ENCODE measurements around the gene DNAJC30. TPM values are rescaled to one million over a fixed set of nuclear protein-coding genes. Genes with fewer than 3 reads are reported as not detected.
"Not testable (repeated sequence)": the region's sequence is repeated elsewhere in the genome, so short reads cannot be mapped to it uniquely, and the experiment has no call there.

DNAJC30 gene
- total RNA-seq, 2 experiments from 2014 or later: 9.5 to 10.7 TPM

DNA sequence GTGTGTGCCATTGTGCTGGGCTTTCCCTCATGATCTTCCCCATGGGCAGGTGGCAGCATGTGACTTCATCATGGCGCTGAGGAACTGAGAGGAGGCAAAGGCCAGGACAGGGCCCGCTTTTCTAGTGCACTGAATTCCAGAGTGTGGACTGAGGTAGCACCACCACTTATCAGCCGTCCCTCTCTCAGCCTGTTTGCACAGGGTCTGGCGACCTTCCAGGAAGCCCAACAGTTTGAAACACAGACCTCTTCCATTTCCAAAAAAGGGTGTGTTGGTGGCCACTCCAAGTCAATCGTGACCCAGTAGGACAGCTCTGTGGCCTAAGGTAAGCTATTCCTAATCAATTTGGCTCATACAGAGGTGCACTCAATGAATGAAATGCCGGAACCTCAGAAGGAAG is 4.4 kb downstream of the DNAJC30 start:
- Mint-ChIP-seq H3K4me1 (peaks cover 32% of the 10 kb centered on the region), H3K4me3 (no peak overlapping the region), H3K27me3 (no peaks in the 10 kb centered on the region), H3K9me3 (no peaks in the 10 kb centered on the region), H3K36me3 (peaks cover 32% of the 10 kb centered on the region), H3K27ac (no peak overlapping the region)
- no peak for DNase-seq

DNA sequence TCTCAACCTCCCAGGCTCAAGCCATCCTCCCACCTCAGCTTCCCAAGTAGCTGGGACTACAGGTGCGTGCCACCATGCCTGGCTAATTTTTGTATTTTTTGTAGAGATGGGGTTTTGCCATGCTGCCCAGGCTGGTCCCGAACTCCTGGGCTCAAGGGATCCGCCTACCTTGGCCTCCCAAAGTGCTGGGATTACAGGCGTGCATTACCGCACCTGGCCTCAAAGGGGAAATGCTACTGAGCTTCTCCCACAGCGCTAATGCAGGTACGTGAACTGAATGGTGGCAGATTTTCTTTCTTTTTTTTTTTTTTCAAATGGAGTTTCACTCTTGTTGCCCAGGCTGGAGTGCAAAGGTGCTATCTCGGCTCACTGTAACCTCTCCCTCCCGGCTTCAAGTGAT is 7.2 kb downstream of the DNAJC30 start:
- DNase-seq, H3K27ac Mint-ChIP-seq, H3K9me3 Mint-ChIP-seq, H3K27me3 Mint-ChIP-seq, H3K4me3 Mint-ChIP-seq: not testable (repeated sequence)
- peaks cover 20% of the 10 kb centered on the region for H3K4me1 Mint-ChIP-seq
- peaks cover 22% of the 10 kb centered on the region for H3K36me3 Mint-ChIP-seq

DNA sequence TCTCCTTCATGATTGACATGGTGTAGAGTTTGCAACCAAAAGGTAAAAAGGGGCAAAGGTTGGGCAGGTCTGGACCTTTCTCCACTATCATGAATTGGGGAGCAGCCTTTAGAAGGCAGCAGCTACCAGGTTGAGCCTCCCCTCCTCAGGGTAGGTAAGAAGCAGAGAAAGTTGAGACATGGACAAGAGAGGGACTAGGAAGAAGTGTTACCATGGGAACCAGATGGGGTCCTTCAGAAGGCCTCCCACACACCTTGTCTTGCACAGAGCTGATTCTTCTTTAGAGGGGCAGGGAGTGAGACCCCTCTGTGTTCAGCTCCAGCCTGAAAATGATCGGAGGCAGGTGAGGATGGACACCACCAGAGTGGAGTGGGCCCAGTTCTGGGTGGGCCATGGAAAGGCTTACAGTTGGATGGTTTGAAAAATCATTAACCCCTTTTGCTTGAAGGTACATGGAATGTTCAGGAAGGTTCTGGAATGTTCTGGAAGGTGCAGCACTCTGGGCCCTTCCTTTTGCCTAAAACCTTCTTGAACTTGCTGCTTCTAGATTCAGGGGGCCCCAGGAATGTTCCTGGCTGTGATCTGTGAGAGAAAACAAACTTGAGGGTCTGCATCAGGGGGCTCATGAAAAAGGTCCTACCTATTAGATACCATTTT is 8.7 kb downstream of the DNAJC30 start:
- DNase-seq: no peak
- Mint-ChIP-seq H3K9me3 (no peaks in the 10 kb centered on the region), H3K36me3 (peaks cover 18% of the 10 kb centered on the region), H3K4me1 (peaks cover 6% of the 10 kb centered on the region), H3K27me3 (peaks cover 6% of the 10 kb centered on the region), H3K4me3 (no peak overlapping the region), H3K27ac (no peak overlapping the region)

DNA sequence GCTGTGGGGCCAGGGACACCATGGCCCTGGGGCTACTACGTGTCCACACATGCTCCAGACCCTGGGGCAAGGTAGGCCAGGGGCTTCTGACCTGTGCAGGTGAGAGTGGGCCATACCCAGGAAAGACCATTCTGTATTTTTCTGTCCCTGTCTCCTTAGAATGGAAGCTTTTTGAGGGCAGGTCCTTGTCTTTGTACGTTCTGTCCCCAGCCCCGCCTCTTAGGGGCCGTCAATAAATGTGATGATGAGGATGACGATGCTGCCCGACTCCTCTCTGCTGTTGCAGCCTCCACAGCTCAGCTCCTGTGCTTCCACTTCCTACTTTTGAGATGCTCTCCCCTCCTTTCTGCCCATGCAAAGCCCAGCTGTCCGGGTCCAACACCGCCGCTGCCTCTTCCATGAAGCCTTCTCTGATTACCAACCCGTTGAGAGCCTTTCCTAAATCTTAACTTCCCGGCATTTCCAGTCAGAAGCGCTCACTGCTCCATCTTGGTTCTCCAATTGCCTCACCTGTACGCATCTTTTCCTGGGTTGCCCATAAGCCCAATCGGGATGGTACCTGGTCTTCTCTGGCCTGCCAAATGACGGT is 11.3 kb downstream of the DNAJC30 start:
- H3K4me3 Mint-ChIP-seq: no peak overlapping the region
- DNase-seq: no peak
- no peaks in the 10 kb centered on the region for H3K36me3 Mint-ChIP-seq
- peaks cover 18% of the 10 kb centered on the region for H3K27me3 Mint-ChIP-seq
- peaks cover 6% of the 10 kb centered on the region for H3K4me1 Mint-ChIP-seq
- H3K27ac Mint-ChIP-seq: no peak overlapping the region
- no peaks in the 10 kb centered on the region for H3K9me3 Mint-ChIP-seq

DNA sequence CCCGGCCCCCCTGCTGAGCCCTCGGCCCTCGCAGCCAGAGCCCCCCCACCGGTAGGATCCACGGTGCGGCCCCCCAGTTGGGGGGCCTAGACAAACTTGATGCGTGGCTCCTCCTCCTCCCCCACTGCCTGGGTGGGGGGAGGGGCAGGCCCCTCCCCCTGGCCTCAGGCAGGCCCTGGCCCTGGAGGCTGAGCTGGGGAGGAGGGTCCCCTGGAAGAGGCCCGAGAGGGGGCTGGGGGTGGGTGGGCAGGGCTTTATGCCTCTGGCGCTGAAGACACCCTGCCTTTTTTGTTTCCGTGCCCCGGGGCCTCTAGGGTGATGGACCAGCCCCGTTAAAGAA is 12.0 kb downstream of the DNAJC30 start:
- no peak for DNase-seq
- no peaks in the 10 kb centered on the region for H3K9me3 Mint-ChIP-seq
- no peaks in the 10 kb centered on the region for H3K36me3 Mint-ChIP-seq
- H3K4me1 Mint-ChIP-seq: peaks cover 6% of the 10 kb centered on the region
- no peak overlapping the region for H3K27ac Mint-ChIP-seq
- peaks cover 20% of the 10 kb centered on the region for H3K27me3 Mint-ChIP-seq
- no peak overlapping the region for H3K4me3 Mint-ChIP-seq

DNA sequence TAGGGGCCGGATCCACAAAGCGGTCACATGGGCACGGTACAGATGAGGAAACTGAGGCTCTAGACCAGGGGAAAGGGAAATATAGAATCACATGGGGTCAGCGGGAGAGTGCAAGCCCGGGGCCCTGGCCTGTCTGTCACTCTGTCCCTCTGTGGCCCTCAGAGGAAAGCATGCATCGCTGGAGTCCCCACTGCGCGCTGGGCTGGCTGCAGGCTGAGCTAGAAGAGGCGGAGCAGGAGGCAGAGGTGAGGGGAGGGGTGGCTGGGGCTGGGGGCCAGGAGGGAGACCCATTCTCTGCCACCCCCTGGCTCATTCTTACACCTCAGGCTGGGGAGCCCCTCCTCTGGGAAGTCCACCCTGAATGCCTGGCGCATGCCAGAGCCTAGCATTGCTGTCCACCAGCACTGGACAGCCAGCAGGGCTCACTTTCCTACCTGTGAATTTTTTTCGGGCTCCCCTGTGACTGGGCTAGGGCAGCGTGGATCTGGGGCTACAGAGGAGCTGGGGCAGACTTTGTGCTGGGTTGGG is 13.3 kb downstream of the DNAJC30 start:
- H3K27me3 Mint-ChIP-seq: peaks cover 32% of the 10 kb centered on the region
- H3K4me3 Mint-ChIP-seq: no peak overlapping the region
- H3K4me1 Mint-ChIP-seq: peaks cover 6% of the 10 kb centered on the region
- H3K27ac Mint-ChIP-seq: no peak overlapping the region
- H3K9me3 Mint-ChIP-seq: no peaks in the 10 kb centered on the region
- no peak for DNase-seq
- H3K36me3 Mint-ChIP-seq: no peaks in the 10 kb centered on the region

DNA sequence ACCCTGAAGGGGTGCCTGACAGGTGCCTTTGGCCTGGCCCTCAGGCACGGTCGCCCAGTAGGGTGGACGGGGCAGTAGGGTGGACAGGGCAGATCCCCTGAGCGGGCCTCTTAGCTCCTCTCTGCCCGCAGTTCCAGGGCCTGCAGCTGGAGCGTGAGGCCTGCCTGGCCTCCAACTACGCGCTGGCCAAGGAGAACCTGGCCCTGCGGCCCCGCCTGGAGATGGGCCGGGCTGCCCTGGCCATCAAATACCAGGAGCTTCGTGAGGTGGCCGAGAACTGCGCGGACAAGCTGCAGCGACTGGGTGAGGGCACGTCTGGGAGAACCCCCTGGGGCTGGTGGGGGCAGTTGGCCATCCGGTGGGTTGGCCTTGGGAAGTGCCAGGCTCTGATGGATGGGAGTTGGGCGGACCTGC is 14.0 kb downstream of the DNAJC30 start:
- H3K27ac Mint-ChIP-seq: no peak overlapping the region
- peaks cover 6% of the 10 kb centered on the region for H3K4me1 Mint-ChIP-seq
- no peaks in the 10 kb centered on the region for H3K9me3 Mint-ChIP-seq
- no peak overlapping the region for H3K4me3 Mint-ChIP-seq
- no peaks in the 10 kb centered on the region for H3K36me3 Mint-ChIP-seq
- DNase-seq: no peak
- H3K27me3 Mint-ChIP-seq: peaks cover 38% of the 10 kb centered on the region

DNA sequence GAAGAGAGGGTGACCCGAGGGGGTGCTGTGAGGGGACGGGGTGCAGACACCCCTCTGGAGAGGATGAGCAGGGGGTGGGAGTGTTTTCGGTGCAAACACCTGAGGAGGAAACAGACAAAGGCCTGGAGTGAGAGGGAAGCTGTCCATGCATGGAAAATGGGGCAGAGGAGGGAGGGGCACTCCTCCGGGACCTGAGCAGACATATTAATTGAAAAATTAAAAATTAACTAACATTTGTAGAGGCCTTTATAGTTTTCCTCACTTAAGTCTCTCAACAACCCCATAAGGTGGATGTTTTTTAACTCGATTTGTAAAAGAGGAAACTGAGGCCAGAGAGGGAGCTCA is 14.4 kb downstream of the DNAJC30 start:
- Mint-ChIP-seq H3K9me3 (no peaks in the 10 kb centered on the region), H3K4me1 (peaks cover 6% of the 10 kb centered on the region), H3K4me3 (peak overlapping the region; percentile 65), H3K27ac (no peak overlapping the region), H3K27me3 (peaks cover 42% of the 10 kb centered on the region), H3K36me3 (no peaks in the 10 kb centered on the region)
- DNase-seq: no peak

DNA sequence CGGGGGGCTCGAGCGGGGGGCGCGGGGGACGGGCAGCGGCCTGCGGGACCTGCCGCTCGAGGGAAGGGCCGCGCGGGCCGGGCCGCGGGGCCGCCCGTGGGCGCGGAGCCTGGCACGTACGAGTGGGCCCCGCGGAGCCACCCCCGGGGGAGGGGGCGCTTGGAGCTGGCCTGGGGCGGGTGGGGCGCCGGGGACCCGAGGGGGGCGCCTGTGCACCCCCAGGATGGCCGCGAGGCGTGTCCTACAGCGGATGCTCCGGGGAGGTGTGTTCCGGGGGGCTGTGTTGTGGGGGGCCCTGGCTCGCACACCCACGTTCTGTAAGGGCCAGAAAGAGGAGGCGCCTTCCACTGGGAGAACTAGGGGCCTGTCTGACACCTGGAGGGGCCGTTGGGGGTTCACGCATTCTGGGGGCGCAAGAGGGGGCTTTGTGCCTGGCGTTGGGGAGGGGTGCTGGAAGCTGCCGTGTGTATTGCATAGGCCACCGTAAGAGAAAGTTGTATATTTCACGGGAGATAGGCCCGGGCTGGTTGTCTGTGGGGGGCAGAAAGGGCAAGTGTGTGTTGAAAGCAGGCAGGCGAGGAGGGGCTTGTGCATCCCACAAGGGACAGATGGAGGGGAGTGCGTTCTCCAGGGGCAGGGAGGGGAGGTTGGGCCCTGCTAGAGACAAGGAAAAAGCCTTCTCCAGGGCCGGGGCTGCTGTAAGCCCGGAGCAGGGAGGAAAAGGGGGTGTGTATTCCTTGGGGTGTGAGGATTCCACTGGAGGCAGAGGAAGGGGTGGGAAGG is 15.0 kb downstream of the DNAJC30 start:
- no peak overlapping the region for H3K27ac Mint-ChIP-seq
- peaks cover under 1% of the 10 kb centered on the region for H3K36me3 Mint-ChIP-seq
- H3K4me1 Mint-ChIP-seq: peaks cover 6% of the 10 kb centered on the region
- H3K9me3 Mint-ChIP-seq: peaks cover under 1% of the 10 kb centered on the region
- H3K27me3 Mint-ChIP-seq: peaks cover 48% of the 10 kb centered on the region
- peak overlapping the region; percentile 65 for H3K4me3 Mint-ChIP-seq
- no peak for DNase-seq

DNA sequence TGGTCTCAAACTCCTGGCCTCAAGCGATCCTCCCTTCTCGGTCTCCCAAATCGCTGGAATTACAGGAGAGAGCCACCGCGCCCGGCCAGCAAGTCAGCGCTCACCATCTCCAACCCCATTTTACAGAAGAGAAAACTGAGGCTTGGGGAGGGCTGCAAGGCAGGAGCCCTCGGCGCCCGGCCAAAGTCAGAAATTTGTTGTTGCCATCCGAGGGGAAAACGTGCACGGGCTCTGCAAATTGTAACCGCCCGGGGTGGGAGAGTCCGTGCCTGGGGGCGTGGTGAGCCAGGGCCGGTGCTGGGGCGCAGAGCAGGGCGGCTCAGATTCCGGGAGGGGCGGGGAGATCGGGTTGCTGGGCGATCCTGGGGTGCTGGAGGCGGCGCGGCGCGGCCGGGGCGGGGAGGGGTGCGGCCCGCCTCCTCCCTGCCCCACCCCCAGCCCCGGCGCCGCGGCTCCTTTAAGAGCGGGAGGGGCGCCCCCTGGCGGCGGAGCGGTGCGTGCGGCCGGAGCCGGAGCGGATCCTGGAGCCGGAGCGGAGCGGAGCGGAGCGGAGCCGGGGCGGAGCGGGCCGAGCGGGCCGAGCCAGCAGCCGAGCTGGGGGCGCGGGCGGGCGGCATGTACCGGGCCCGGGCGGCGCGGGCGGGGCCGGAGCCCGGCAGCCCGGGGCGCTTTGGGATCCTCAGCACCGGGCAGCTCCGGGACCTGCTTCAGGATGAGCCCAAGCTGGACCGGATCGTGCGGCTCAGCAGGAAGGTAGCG is 15.7 kb downstream of the DNAJC30 start, which contains the start of gene VPS37D:
TSS of gene VPS37D (plus strand) at position 488 of the 759 bp plus-strand sequence. CDS start at position 616, 128 bp downstream.
- H3K36me3 Mint-ChIP-seq: peaks cover 2% of the 10 kb centered on the region
- no peak within 1 kb of the TSS for H3K27ac Mint-ChIP-seq
- H3K9me3 Mint-ChIP-seq: peaks cover 4% of the 10 kb centered on the region
- peaks cover 56% of the 10 kb centered on the region for H3K27me3 Mint-ChIP-seq
- peaks cover 6% of the 10 kb centered on the region for H3K4me1 Mint-ChIP-seq
- H3K4me3 Mint-ChIP-seq: peak within 1 kb of the TSS; percentile 65
- DNase-seq: peak; percentile 94

DNA sequence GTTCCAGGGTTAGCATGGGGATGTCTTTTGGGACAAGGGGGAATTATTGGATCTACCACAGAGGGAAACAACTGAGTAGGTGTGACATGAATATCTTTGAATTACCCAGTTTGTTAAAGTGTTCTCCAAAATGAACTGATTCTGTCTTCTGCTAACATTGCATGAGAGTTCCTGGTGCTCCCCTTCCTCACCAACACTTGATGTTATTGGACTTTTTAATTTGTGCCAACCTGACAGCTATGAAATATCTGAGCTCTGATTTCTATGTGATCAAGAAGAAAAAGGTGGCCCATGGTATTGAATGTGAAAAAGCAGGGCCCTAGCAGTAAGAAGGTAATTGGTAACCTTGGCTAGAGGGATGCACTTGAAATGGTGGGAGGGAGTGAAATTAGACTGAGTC is 20.2 kb downstream of the DNAJC30 start:
- Mint-ChIP-seq H3K27ac (no peak overlapping the region), H3K4me1 (no peaks in the 10 kb centered on the region), H3K27me3 (peaks cover 62% of the 10 kb centered on the region), H3K36me3 (peaks cover 2% of the 10 kb centered on the region), H3K9me3 (peaks cover 4% of the 10 kb centered on the region), H3K4me3 (no peak overlapping the region)
- no peak for DNase-seq

DNA sequence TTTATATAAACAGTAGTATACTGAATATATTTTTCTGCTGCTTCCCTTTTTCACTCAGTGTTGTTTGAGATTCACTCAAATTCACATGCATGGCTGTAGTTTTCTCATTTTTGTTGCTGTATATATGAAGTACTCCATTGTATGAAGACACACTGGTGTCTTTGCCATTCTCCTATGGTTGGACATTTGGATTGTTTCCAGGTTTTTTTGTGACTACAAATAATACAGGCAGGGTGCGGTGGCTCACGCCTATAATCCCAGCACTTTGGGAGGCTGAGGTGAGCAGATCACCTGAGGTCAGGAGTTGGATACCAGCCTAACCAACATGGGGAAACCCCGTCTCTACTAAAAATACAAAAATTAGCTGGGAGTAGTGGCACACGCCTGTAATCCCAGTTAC is 22.7 kb downstream of the DNAJC30 start:
- H3K27ac Mint-ChIP-seq, H3K9me3 Mint-ChIP-seq, DNase-seq, H3K4me1 Mint-ChIP-seq, H3K4me3 Mint-ChIP-seq, H3K36me3 Mint-ChIP-seq: not testable (repeated sequence)
- H3K27me3 Mint-ChIP-seq: peaks cover 47% of the 10 kb centered on the region

DNA sequence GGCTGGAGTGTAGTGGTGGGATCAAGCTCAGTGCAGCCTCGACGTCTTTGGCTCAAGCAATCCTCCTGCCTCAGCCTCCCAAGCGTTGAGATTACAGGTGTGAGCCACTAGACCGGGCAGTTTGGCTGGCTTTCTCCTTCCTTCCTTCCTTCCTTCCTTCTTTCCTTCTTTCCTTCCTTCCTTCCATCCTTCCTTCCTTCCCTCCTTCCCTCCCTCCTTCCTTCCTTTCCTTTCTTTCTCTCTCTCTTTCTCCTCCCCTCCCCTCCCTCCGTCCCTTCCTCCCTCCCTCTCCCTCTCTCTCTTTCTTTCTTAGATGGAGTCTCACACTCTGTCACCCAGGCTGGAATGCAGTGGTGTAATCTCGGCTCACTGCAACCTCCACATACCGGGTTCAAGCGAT is 23.3 kb downstream of the DNAJC30 start:
- peaks cover 47% of the 10 kb centered on the region for H3K27me3 Mint-ChIP-seq
- H3K4me3 Mint-ChIP-seq: no peak overlapping the region
- H3K9me3 Mint-ChIP-seq: peaks cover 4% of the 10 kb centered on the region
- H3K4me1 Mint-ChIP-seq: no peaks in the 10 kb centered on the region
- no peak for DNase-seq
- H3K36me3 Mint-ChIP-seq: peaks cover 2% of the 10 kb centered on the region
- no peak overlapping the region for H3K27ac Mint-ChIP-seq

DNA sequence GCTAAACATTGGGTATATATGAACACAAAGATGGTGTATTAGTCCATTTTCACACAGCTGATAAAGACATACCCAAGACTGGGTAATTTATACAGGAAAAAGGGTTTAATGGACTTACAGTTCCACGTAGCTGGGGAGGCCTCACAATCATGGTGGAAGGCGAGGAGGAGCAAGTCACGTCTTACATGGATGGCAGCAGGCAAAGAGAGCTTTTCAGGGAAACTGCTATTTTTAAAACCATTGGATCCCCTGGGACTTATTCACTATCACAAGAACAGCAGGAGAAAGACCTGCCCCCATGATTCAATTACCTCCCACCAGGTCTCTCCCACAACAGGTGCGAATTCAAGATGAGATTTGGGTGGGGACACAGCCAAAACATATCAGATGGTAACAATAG is 27.9 kb downstream of the DNAJC30 start:
- not testable (repeated sequence) for DNase-seq, H3K4me1 Mint-ChIP-seq, H3K9me3 Mint-ChIP-seq, H3K36me3 Mint-ChIP-seq, H3K27ac Mint-ChIP-seq, H3K4me3 Mint-ChIP-seq
- peaks cover 46% of the 10 kb centered on the region for H3K27me3 Mint-ChIP-seq

DNA sequence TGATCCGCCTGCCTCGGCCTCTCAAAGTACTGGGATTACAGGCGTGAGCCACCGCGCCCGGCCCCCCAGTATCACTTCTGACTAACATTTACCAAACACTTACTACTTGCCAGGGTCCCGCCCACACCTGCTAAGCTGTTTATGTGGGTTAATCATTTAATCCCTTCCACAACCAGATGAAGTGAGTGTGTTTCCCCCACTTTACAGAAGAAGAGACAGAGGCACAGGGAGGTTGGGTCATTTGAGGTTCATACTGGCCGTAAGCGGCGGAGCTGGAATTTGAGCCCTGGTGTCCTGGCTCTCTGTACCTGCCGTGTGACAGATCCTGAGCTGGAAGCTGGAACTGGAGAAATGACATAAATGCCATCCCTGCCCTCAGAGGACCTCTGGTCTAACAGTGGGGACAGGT is 30.7 kb downstream of the DNAJC30 start:
- H3K4me1 Mint-ChIP-seq: peaks cover 7% of the 10 kb centered on the region
- peaks cover 59% of the 10 kb centered on the region for H3K27me3 Mint-ChIP-seq
- no peak overlapping the region for H3K4me3 Mint-ChIP-seq
- H3K36me3 Mint-ChIP-seq: no peaks in the 10 kb centered on the region
- no peak overlapping the region for H3K27ac Mint-ChIP-seq
- no peaks in the 10 kb centered on the region for H3K9me3 Mint-ChIP-seq
- DNase-seq: no peak

Data from activated naive CD8-positive, alpha-beta T cell treated with anti-CD3 and anti-CD28 coated beads for 36 hours (primary cell).